AG08396 (cell line): ENCODE results near the gene L3MBTL4.
"Not testable (repeated sequence)": the region's sequence is repeated elsewhere in the genome, so short reads cannot be mapped to it uniquely, and the experiment has no call there.

Experiments used
- DNase-seq: peaks from one replicate; pipeline ENCODE4 v3.0.0; 2012; ENCODE audit warnings: low spot score, mixed read lengths

L3MBTL4 gene

DNA sequence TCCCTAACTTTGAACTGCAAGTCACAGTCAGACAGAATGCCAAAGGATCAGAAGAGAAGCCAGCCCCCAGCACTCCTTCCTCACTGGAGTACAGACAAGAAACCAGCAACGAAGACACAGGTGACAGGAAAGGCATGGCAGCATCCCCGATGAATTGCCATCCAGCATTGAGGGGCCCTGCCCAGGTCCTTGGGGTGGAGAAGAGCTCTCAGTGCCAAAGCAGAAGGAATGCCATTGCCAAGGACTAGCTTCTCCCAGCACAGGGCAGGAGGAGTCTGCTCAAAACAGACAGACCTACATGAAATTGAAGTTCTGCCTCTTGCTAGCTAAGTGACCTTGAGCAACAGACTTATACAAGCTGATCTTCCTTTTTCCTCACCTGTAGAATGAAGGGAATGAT, 220.1 kb downstream of the L3MBTL4 start:
- no peak for DNase-seq

GRCh38 chr18:6185782-6186181, 228.9 kb downstream of the L3MBTL4 start:
- DNase-seq = not testable (repeated sequence)

- no peak for DNase-seq
Measured at GRCh38 chr18:6174983-6175745, 239.5 kb downstream of the L3MBTL4 start.

GRCh38 chr18:6170604-6171003, 244.1 kb downstream of the L3MBTL4 start:
- DNase-seq = no peak

GRCh38 chr18:6161549-6161948, 253.2 kb downstream of the L3MBTL4 start:
- DNase-seq = no peak

DNA sequence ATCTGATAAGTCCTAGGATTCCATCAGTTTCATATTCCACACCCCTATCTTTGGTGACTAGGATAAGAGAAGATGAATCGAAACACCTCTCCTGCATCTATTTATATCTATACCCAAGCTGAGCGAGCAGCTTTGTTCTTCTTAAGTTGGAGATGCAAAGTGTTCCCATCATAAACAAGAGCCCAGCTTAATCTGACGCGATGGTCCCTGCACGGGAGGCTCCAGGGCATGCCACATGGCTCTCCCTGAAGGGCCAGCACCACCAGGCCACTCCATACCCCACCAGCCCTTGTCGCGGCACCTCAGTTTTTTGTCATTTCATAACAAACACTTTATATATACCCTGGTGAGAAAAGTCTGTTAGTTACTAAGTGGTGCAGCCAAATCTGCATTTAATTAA, 255.3 kb downstream of the L3MBTL4 start:
- no peak for DNase-seq

- no peak for DNase-seq
Measured at GRCh38 chr18:6158958-6159357, 255.8 kb downstream of the L3MBTL4 start.

DNA sequence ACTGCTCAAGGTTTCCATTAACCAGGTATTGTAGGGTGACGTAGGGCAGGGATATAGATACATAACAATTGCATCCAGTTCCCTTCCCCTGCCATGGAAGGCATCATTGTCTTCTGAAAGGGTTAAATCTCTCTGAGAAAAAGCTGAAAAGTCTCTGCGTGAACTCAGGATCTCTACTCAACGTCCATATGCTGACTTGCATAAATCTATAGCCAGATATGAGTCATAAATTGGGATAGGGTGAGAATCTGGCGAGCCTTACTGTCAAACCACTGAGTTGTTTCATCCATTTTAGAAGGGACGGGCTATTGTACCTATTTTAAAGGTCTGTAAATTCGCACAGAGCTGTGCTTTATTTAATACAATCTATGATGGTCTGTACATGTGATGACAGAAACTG, 258.3 kb downstream of the L3MBTL4 start:
- DNase-seq = no peak

- DNase-seq = no peak
Measured at GRCh38 chr18:6155707-6156106, 259.0 kb downstream of the L3MBTL4 start.

DNA sequence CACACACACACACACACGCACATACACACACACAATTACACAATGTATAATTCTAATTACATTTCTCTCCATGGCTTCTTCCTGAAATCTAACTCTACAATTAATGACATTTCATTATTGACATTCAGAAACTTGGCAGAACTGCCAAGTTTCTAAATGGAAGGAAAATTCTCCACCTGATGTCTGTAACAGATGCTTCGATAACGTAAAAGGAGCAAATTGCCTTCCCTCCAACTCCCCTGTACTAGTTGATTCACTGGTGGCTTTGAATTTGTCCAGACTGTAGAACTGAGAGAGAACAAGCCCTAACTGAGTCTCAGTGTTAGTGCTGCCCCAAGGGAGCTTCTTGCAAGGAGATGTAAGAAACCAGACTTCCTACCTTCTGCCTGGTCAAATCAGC, 264.3 kb downstream of the L3MBTL4 start:
- no peak for DNase-seq

DNA sequence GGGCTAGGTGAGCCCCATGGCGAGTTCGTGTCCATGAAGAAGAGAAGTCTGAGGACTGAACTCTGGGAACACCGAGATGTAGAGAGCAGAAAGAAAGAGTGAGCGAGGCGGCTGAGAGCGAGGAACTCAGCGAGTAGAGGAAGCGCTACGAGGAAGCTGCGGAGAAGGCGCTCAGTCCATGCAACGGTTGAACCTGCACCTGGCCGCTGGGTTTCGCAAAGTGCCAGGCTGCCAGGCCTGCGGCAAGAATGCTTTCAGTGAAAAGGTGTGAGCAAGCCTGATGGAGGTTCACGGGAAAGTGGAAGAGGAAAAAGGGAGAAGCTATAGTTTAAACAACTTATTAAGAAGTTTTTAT, 268.4 kb downstream of the L3MBTL4 start:
- no peak for DNase-seq

GRCh38 chr18:6145645-6146306, 268.9 kb downstream of the L3MBTL4 start:
- DNase-seq = no peak

- no peak for DNase-seq
Measured at GRCh38 chr18:6139007-6139406, 275.7 kb downstream of the L3MBTL4 start.

- not testable (repeated sequence) for DNase-seq
Measured at GRCh38 chr18:6135901-6136300, 278.8 kb downstream of the L3MBTL4 start.

GRCh38 chr18:6135029-6135428, 279.7 kb downstream of the L3MBTL4 start:
- not testable (repeated sequence) for DNase-seq

GRCh38 chr18:6132751-6133368, 281.9 kb downstream of the L3MBTL4 start:
- no peak for DNase-seq

DNA sequence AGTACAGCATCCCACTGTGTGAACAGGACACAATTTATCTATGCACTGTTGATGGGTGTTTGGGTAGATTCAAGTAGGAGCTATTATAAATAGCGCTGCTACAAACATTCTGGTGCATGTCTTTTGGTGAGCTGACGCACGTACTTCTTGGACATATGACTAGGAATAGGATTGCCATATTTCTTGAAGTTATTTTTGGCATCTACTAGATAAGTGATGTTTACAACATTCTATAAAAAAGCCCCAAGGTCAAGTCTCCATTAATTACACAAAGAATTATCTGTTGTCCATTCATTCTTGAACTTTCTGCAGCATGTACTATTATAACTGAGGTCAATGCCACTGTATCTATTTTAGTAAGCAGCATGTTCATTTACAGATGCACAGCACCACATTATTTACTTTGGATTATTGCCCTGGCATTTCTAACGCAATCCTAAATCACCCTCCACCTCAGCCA, 293.9 kb downstream of the L3MBTL4 start:
- DNase-seq = no peak

GRCh38 chr18:6119761-6120160, 294.9 kb downstream of the L3MBTL4 start:
- no peak for DNase-seq

DNA sequence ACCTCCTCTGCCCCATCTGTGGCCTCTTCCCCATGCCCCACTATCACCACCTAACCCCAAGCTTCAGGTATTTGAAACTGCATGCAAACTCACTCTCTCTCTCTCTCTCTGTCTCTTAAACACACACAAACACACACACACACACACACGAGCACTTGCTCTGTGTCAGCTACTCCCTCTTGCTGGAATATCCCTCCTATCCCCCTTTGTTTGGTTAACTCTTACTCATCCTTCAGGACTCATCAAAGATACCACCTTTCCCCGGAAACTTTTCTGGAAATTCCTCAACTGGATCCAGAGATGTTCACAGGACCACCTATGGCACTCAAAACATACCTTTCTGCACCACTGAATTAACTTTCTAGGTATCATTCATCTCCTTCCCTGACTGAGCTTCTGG, 296.6 kb downstream of the L3MBTL4 start:
- no peak for DNase-seq

GRCh38 chr18:6115710-6116109, 299.0 kb downstream of the L3MBTL4 start:
- no peak for DNase-seq

DNA sequence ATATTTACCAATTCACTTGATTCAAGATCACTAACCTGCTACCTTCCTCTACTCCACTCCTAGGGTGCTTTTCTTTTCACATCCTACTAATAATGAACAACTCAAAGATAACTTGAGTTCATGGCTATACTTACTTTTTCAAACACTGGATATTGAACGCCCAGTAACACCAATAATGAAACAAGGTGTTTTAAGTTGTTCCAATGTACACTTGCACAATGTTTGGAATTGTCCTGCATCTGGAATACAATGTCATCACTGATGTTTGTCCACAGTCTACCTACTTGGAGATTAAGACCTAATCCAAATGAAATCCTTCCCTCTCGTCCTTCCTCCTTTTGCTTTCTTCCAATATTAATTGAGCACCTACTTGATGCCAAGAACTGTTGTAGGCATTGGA, 301.1 kb downstream of the L3MBTL4 start:
- DNase-seq = no peak

DNA sequence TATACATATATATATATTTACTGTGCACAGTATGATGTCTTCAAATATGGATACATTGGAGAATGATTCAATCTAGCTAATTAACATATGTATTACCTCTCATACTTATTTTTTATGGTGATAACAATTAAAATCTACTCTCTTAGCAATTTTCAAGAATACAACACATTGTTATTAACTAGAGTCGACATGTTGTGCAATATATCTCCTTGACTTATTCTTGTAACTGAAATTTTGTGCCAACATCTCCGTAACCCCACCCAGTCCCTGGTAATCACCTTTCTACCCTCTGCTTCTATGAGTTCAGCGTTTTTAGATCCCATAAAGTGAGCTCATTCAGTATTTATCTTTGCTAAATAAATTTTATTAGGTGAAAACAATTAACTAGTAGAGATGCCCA, 303.0 kb downstream of the L3MBTL4 start:
- no peak for DNase-seq

- DNase-seq = no peak
Measured at GRCh38 chr18:6109743-6110142, 305.0 kb downstream of the L3MBTL4 start.
